B cell (primary cell): Measurements from ENCODE around the gene UBE2L5. TPM values are rescaled to one million over a fixed set of nuclear protein-coding genes. Genes with fewer than 3 reads are reported as not detected.
A peak's percentile ranks its signal among the peaks of the same experiment; 100 is the strongest.

Experiments used
- ATAC-seq: fragments of 200-7000 bp; cut with Tn5 transposase; one replicate; pipeline ENCODE4 v1.10.0; 2021; ENCODE audit warnings: low read depth, mild to moderate bottlenecking, moderate number of reproducible peaks, moderate library complexity
- CTCF ChIA-PET: fragments of 350-600 bp; sonication (Branson Sonifier 250); formaldehyde crosslinking; loops from one replicate; lab custom pipeline; 2021; ENCODE audit warnings: antibody characterized with exemption, inconsistent platforms; lab: Charles Lee
- POLR2A ChIA-PET: fragments of 350-600 bp; sonication (Branson Sonifier 250); formaldehyde crosslinking; loops from one replicate; lab custom pipeline; 2021; ENCODE audit warnings: antibody characterized with exemption; lab: Charles Lee
- DNase-seq: peaks from one replicate; pipeline ENCODE4 v3.0.0; 2013
- H2AFZ ChIP-seq: 2 replicates; pipeline ENCODE4 v1.6.1; 2012; ENCODE audit warnings: mild to moderate bottlenecking, low read depth, low read length; ENCODE audit not compliant: insufficient read depth, poor library complexity, severe bottlenecking
- H3K27ac ChIP-seq, 2 donors: 1 replicate in 1 of 2; 2 replicates in 1 of 2; pipeline ENCODE4 v1.5.1; 2012 to 2013; ENCODE audit warnings: low read length in 2 of 2, mild to moderate bottlenecking in 2 of 2, moderate library complexity in 1 of 2
- H3K27me3 ChIP-seq, 4 experiments: fragments of 200-600 bp in 1 of 4; sonication (generic) in 1 of 4; replicated peaks in 1 of 4; 1 replicate in 2 of 4; 2 replicates in 2 of 4; pipeline versions ENCODE4 v1.6.1 to v1.7.0; 2013 to 2016; ENCODE audit warnings: low read length in 3 of 4, mild to moderate bottlenecking in 2 of 4, mixed read lengths in 1 of 4, moderate library complexity in 1 of 4; ENCODE audit not compliant: insufficient read depth in 4 of 4, control insufficient read depth in 3 of 4; ENCODE audit errors: control extremely low read depth in 1 of 4
- H3K36me3 ChIP-seq, 2 experiments: replicated peaks in 1 of 2; 1 replicate in 1 of 2; 2 replicates in 1 of 2; pipeline versions ENCODE4 v1.6.1 to v1.7.1; 2013; ENCODE audit warnings: low read length in 1 of 2; ENCODE audit not compliant: insufficient read depth in 2 of 2, control insufficient read depth in 1 of 2; ENCODE audit errors: control extremely low read depth in 1 of 2, extremely low read depth in 1 of 2
- H3K4me1 ChIP-seq, 2 donors: fragments of 200-600 bp in 1 of 2; sonication (generic) in 1 of 2; 1 replicate in 1 of 2; 2 replicates in 1 of 2; pipeline versions ENCODE4 v1.5.1 to v1.6.1; 2013 to 2017; ENCODE audit warnings: low read length in 2 of 2; ENCODE audit not compliant: control insufficient read depth in 2 of 2, insufficient read depth in 2 of 2
- H3K4me2 ChIP-seq: replicated peaks from 2 replicates; pipeline ENCODE3; 2012; ENCODE audit warnings: mild to moderate bottlenecking, low read depth, low read length; ENCODE audit not compliant: poor library complexity, severe bottlenecking
- H3K4me3 ChIP-seq, 5 experiments: fragments of 200-600 bp in 1 of 5; sonication (generic) in 1 of 5; 1 replicate in 3 of 5; 2 replicates in 2 of 5; pipeline versions ENCODE4 v1.5.1 to v1.7.0; 2011 to 2016; ENCODE audit warnings: low read length in 4 of 5, mild to moderate bottlenecking in 4 of 5, low read depth in 2 of 5, control low read depth in 1 of 5, moderate library complexity in 1 of 5; ENCODE audit not compliant: insufficient read depth in 1 of 5; ENCODE audit errors: control extremely low read depth in 1 of 5, extremely low read depth in 1 of 5
- H3K79me2 ChIP-seq: fragments of 200-600 bp; sonication (generic); one replicate; pipeline ENCODE4 v1.6.0; 2016; ENCODE audit warnings: low read length; ENCODE audit not compliant: control insufficient read depth, insufficient read depth
- H3K9ac ChIP-seq: fragments of 200-600 bp; sonication (generic); 2 replicates; pipeline ENCODE4 v1.6.1; 2017; ENCODE audit warnings: mild to moderate bottlenecking, low read length, moderate library complexity
- H3K9me3 ChIP-seq, 3 donors: one replicate each; pipeline versions ENCODE4 v1.6.1 to v1.7.1; 2013; ENCODE audit warnings: low read length in 2 of 3; ENCODE audit not compliant: control insufficient read depth in 2 of 3, insufficient read depth in 1 of 3; ENCODE audit errors: control extremely low read depth in 1 of 3
- H4K20me1 ChIP-seq: 2 replicates; pipeline ENCODE4 v1.6.0; 2012; ENCODE audit warnings: mild to moderate bottlenecking, low read length; ENCODE audit not compliant: insufficient read depth, control insufficient read depth, poor library complexity, severe bottlenecking
- H3K27ac Mint-ChIP-seq: one replicate; pipeline ENCODE4 v1.8.0; 2021; ENCODE audit warnings: mixed read lengths
- H3K27me3 Mint-ChIP-seq: one replicate; pipeline ENCODE4 v1.8.0; 2021; ENCODE audit warnings: mixed read lengths
- H3K4me1 Mint-ChIP-seq: one replicate; pipeline ENCODE4 v1.8.0; 2021; ENCODE audit warnings: mixed read lengths
- H3K4me3 Mint-ChIP-seq: one replicate; pipeline ENCODE4 v1.8.0; 2021; ENCODE audit warnings: mixed read lengths
- H3K9me3 Mint-ChIP-seq: one replicate; pipeline ENCODE4 v1.8.0; 2022; ENCODE audit warnings: mixed read lengths; ENCODE audit not compliant: insufficient read depth
- CTCF ChIP-seq: fragments of 200-600 bp; IDR thresholded peaks from one replicate; pipeline ENCODE4 v1.8.0; 2022; ENCODE audit warnings: antibody characterized with exemption, mild to moderate bottlenecking
- EZH2 ChIP-seq: IDR thresholded peaks from 2 replicates; pipeline ENCODE4 v1.6.1; 2012; ENCODE audit warnings: borderline replicate concordance, low read depth, mild to moderate bottlenecking, moderate library complexity, low read length; ENCODE audit not compliant: insufficient read depth, poor library complexity, severe bottlenecking
- whole genome bisulfite sequencing: methylation state at CpG from one replicate; pipeline ENCODE4 v1.1.5; 2013; ENCODE audit warnings: missing lambda C conversion rate; ENCODE audit not compliant: insufficient coverage; 5-methylcytosine and 5-hydroxymethylcytosine counted together
- intact Hi-C: fragments of 100-400 bp; cut with micrococcal nuclease; formaldehyde crosslinking; loops from one replicate; pipeline ENCODE4 v1.10.0; 2022
- polyA plus RNA-seq: library from polyadenylated mRNA; depleted of rRNA; stranded (reverse); fragments of >200 nt; gene quantifications from 2 replicates; pipeline ENCODE4 v1.2.3, GENCODE V29; 2012
- total RNA-seq, 2 donors: library from RNA; stranded (reverse); fragments of 120-200 nt in 1 of 2; gene quantifications; 1 replicate in 1 of 2; 2 replicates in 1 of 2; pipeline versions ENCODE4 v1.2.3 to v1.2.4, GENCODE V29; 2013 to 2022

Gene UBE2L5
- total and polyA plus RNA-seq, 2 donors (not counting 1 experiment from before 2014, with no cell fraction given): 0.16 to 0.57 TPM

- intact Hi-C loops: no loop called here
- Histone ChIP-seq H3K4me1 (peaks cover 7 to 8% of the 10 kb centered on the region in 2 donors), H3K4me2 (no peak overlapping the region), H3K9me3 (no peaks in the 10 kb centered on the region), H2AFZ (no peak overlapping the region), H3K79me2 (no peaks in the 10 kb centered on the region), H4K20me1 (no peaks in the 10 kb centered on the region), H3K27me3 (no peaks in the 10 kb centered on the region), H3K4me3 (no peak overlapping the region), H3K9ac (no peak overlapping the region), H3K27ac (no peak overlapping the region), H3K36me3 (no peaks in the 10 kb centered on the region)
- no CpG with 5 or more reads among the region's 1 CpG for WGBS
- ChIA-PET POLR2A (no interaction called here), CTCF (interaction anchor here (1.5 to 1.6 kb wide), 2 partner anchors 78 to 359 kb away, joined by 3 read pairs; no protein-coding TSS in a partner anchor)
- no peak for ATAC-seq
- H3K9me3 Mint-ChIP-seq: no peaks in the 10 kb centered on the region
- no peak overlapping the region for H3K4me3 Mint-ChIP-seq
- no peak overlapping the region for H3K27ac Mint-ChIP-seq
- DNase-seq: no peak
- TF ChIP-seq EZH2: no peak
- TF ChIP-seq CTCF: no peak
- H3K27me3 Mint-ChIP-seq: no peaks in the 10 kb centered on the region
- peaks cover 9% of the 10 kb centered on the region for H3K4me1 Mint-ChIP-seq
Measured at GRCh38 chr13:30473675-30474074, 51.4 kb downstream of the UBE2L5 start.

- H3K9me3 ChIP-seq: no peaks in the 10 kb centered on the region
- peak; percentile 53 for DNase-seq
- H3K36me3 ChIP-seq: no peaks in the 10 kb centered on the region
- peaks cover 7 to 8% of the 10 kb centered on the region in 2 donors for H3K4me1 ChIP-seq
- Mint-ChIP-seq H3K4me3 (no peak overlapping the region), H3K27ac (peak overlapping the region; percentile 10), H3K9me3 (no peaks in the 10 kb centered on the region), H3K4me1 (peaks cover 13% of the 10 kb centered on the region), H3K27me3 (no peaks in the 10 kb centered on the region)
- CTCF ChIA-PET: interaction anchor here (0.6 to 0.7 kb wide), 2 partner anchors 344 to 362 kb away, joined by 3 to 5 read pairs; no protein-coding TSS in a partner anchor
- POLR2A ChIA-PET: interaction anchor here (0.7 to 1.4 kb wide), 2 partner anchors 12 to 146 kb away, joined by 3 read pairs; partner anchors contain the start of gene HMGB1
- ATAC-seq: peak; percentile 81
- no peaks in the 10 kb centered on the region for H3K79me2 ChIP-seq
- no peak for TF ChIP-seq CTCF
- TF ChIP-seq EZH2: no peak
- no peaks in the 10 kb centered on the region for H4K20me1 ChIP-seq
- no peaks in the 10 kb centered on the region for H3K27me3 ChIP-seq
- H3K4me2 ChIP-seq: no peak overlapping the region
- H3K27ac ChIP-seq: no peak overlapping the region
- intact Hi-C loops: no loop called here
- H2AFZ ChIP-seq: no peak overlapping the region
- no peak overlapping the region for H3K9ac ChIP-seq
- WGBS: 100% methylated on average over 1 of the region's 4 CpGs
- no peak overlapping the region for H3K4me3 ChIP-seq
Measured at GRCh38 chr13:30477346-30478195, 55.3 kb downstream of the UBE2L5 start.
